ENCODE results near the gene DNAJA4.

DNAJA4 gene

DNA sequence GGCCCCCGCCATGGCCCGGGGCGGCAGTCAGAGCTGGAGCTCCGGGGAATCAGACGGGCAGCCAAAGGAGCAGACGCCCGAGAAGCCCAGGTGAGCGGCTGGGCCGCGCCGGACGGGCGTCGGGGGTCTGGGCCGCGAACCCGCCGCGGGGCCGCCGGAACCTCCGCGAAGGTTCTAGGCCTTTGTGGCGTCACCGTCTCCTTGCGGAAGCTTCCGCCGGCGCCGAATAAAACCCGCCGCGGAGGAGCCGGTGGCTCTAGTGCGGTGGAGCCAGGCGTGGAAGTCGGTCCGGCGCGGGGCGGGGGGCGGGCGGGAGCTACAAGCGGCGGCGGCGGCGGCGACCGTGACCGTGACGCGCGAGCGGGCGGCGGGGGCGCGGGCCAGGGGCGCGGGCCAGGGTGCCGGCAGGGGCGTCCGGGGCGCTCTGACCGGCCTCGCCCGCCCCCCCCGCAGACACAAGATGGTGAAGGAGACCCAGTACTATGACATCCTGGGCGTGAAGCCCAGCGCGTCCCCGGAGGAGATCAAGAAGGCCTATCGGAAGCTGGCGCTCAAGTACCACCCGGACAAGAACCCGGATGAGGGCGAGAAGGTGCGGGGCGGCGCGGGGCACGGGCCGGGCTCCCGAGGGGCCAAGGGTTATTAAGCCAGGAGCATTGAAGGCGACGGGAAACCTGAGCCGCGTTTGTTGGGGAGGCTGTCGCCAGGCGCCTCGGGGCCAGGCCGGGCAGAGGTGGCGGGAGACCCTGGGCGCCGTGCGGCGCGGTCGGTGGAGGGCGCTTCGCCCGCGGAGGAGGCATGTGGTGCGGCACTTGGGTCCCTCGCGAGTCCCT is at the start of gene DNAJA4:
TSS of gene DNAJA4 (plus strand) at position 259 of the 833 bp plus-strand sequence. CDS start at position 461, 202 bp downstream.
- peak; percentile 57 for DNase-seq

DNA sequence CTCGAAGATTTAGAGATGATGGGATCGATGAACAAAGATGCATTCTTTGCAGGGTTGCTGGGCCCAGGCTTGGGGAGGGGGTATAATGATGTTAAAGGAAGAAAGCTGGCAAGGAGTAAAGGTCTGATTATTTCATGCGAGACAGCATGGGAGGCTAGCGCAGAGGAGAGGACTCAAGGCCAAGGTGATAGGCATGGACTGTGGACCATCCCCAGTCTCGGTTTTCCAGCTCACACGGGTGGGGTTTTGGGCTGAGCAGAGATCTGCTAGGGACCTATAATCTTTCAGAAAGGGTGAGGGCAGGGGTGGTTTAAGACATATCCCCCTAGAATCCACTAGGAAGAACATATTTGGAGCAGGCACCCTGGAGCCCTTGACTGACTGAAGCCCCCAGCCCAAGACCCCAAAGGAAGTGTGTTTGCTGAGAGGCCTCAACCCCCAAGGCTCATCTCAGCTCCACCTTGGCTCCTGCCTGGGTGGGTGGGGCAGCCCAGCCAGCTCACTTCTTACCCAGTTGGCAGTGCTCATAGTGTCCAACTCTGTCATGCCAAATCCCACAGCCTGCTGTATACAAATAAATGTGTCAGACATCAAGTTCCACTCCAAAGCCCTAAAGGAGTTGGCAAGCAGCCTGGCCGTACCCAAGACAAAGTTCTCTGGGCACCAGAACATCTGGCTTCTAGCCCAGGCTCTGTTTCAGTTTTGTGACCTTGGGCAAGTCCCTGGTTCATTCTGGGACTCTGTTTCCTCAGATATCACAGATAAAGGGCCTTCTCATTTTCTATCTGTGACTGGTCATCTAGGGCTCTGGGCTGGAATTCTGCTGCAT is 47.9 kb upstream of the DNAJA4 start:
- no peak for DNase-seq

DNA sequence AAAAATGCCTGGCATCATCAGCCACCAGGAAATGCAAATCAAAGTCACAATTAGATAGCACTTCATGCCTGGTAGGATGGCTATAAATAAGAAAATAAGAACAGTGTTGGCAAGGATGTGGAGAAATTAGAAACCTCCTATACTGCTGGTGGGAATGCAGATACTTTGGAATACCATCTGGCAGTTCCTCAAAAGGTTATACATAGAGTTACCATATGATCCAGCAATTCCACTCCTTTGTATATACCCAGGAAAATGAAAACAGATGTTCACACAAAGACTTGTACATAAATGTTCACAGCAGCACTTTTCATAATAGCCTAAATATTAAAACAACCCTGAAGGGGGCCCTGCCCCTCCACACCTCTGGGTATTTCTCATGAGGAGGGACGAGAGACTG is 43.6 kb upstream of the DNAJA4 start:
- DNase-seq = no peak

DNA sequence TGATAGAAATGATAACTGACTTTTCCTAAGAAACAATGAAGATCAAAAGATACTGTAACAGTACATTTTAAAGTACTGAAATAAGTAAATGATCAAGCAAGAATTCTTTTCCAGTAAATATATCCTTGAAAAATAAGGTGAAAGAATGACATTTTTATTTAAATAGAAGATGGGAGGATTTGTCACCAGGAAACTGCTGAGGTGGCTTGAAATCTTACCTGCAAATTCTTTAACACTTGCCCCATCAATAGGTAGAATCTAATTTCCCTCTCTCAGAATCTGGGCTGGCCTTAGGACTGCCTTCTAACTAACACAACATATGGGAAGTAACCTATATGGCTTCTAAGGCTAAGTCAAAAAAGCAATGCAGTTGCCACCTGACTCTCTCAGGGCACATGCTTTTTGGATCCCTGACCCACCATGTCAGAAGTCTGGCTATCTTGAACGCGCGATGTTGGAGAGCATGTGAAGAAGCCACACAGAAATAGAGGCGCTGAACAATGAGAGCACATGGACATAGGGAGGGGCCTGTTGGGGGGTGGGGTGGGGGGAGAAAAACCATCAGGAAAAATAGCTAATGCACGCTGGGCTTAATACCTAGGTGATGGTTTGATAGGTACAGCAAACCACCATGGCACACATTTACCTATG is 41.5 kb upstream of the DNAJA4 start:
- DNase-seq = no peak

DNA sequence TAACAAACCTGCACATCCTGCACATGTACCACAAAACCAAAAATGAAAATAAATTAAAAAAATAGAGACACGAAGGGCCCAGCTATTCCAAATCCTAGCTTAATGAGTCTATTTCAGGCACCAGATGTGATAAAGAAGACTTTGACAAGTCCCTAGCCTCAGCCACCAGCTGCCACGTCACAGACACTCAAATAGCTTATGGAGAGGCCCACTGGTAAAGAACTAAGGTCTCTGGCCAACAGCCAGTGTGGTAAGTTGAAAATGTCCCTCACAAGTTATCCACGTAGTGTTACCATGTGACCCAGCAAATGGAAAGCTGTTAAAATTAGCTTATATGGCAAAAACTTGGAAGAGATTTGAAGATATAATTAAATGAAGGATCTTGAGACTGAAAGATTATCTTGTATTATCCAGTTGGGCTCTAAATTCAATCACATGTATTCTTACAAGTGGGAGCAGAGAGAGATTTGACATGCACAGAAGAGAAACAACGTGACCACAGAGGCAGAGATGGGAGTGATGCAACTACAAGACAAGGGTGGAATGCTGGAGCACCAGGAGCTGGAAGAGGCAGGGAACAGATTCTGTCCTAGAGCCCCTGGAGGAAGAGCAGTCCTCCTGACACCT is 40.9 kb upstream of the DNAJA4 start:
- no peak for DNase-seq

DNA sequence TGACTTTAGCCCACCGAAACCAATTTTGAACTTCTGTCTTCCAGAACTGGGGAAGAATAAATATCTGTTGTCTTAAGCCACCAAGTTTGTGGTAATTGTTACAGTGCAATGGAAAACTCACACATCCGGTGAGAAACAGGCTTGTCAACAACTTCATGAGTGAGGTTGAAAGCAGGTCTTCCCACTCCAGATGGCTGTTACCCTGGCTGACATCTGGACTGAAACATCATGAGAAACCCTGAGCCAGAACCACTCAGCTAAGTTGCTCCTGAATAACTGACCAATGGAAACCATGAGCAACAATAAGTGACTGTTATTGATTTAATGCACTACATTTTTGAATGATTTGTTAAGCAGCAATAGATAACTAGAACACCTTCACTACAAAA is 40.3 kb upstream of the DNAJA4 start:
- no peak for DNase-seq

DNA sequence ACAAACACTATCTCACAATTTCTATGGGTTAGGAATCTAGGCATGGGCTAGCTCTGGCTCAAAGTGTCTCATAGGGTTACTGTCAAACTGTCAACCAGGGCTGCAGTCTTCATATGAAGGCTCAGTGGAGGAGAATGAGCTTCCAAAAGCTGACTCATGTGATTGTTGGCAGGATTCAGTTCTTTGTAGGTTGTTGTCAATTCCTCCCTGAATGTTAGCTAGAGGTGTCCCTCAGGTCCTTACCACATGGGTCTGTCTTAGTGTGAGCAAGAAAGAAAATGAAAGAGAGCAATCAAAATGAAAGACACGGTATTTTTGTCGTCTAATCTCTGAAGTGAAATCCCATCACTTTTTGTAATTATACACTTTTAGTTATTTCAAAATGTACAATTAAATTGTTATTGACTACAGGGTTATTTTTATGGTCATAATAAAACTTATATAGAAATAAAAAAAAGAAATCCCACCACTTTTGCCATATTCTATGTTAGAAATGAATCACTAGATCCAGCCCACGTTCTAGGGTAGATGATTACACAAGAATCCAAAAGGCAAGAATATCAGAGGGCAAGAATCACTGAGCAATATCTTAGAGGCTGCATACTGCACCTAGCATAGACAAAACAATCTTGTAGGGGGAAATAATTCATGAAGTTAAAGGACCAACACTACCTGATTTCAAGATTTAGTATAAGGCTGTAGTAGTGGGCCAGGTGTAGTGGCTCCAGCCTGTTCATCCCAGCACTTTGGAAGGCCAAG is 38.4 kb upstream of the DNAJA4 start:
- DNase-seq = no peak

DNA sequence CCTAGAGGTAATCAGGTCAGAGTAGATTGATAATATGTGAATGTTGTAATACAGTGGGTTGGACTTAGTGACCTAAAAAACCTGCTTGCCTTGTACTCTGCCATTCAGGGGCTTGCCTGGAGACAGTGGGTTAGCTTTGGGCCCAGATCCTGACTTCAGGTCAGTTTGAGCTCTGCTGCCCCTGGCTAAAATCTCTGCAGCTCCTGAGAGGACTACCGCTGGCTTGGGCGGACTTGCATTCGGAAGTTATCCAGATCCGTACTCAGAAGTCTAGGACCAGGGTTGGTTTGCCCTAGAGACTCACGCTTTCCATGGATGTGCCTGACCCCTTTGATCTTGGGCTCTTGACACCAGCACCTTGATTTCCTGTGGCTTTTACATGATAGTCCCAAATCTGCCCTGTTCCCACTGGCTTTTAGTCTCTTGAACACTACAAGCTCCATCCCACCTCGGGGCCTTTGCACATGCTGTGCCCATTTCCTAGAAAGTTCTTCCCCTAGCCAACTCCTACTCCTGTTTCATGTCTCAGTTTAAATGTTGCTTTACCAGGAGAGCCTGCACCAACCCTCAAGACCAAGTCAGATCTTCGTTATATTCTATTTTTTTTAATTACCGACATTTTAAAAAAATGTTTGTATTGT is 35.9 kb upstream of the DNAJA4 start:
- no peak for DNase-seq

DNA sequence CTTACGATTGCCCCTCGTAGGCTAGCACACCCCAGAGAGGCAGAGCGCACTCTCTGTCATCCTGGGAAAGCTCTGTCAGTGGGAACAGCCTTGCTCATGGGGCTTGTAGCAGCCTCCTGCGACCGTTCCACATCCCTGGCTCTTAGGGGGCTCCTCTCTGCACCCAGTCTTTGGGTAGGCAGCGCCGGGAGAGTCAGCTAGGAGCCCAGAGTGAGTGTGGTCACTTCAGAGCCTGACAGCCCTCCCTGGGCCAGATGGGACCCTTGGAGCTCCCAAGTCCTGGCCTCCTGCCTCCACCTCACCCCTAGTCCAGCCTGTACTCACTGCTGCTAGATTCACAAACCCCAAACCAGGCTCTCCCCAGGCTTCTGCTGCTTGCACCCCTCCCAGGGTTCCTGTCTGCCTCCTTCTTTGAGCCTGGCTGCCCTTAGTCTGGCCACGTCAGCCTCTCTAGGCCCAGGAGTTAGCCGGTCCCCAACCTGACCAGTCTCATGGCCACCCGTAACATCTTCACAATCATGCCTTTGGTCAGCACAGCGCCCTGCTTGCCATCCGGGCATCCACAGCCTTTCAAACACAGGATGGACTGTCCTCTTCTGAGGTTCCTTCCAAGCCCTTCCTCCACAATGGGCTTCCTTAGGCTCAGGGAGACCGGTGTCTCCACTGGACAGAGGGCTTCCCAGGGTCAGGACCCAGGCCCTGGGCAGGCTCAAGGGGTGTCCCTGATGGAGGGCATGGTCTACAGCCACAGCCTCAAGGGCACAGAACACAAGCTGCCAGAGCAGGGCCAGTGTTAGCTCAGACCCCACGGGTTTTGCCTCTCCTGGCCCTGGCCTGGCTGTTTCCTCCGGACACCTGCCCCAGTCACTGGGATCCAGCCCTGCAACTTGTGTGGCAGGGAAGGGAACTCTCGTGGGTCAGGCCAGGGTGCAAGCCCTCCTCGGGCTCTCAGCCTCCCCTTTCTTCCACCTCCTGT is 34.6 kb upstream of the DNAJA4 start:
- no peak for DNase-seq

DNA sequence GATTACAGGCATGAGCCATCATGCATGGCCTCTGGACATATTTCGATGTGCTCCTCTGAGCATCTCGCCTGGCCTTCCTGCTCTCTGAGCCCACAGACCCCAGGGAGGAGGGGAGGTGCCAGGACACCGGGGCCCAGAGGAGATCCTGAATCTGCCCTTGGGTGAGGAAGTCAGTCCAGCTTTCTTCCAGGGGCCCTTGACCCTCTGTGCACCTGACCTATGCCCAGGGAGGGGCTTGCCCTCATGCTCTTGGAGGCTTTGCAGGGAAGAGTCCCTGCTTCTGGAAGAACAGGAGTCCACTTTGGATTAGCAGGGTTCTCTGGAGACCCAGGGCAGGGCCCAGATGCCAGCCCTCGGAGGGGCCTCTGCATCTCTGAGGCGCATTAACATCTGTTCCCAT is 31.4 kb upstream of the DNAJA4 start:
- DNase-seq = no peak

DNA sequence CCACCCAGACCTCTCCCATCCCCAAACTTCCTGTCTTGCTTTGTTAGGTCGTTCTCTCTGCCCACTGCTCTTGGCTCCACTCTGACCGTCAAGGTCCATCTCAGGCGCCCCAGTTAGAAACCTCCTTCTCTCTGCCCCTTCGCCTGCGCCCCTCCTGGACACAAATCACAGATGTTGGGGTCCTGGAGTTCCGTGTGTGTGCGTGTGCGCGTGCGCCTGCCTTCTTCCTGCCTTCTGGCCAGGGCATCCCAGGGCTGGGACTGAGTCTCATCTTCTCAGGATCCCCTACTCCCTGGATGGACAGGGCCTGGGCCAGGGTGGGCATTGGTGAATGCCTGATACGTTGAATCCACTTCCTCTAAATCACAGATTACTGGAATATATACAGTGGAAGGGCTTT is 30.9 kb upstream of the DNAJA4 start:
- DNase-seq = no peak

DNA sequence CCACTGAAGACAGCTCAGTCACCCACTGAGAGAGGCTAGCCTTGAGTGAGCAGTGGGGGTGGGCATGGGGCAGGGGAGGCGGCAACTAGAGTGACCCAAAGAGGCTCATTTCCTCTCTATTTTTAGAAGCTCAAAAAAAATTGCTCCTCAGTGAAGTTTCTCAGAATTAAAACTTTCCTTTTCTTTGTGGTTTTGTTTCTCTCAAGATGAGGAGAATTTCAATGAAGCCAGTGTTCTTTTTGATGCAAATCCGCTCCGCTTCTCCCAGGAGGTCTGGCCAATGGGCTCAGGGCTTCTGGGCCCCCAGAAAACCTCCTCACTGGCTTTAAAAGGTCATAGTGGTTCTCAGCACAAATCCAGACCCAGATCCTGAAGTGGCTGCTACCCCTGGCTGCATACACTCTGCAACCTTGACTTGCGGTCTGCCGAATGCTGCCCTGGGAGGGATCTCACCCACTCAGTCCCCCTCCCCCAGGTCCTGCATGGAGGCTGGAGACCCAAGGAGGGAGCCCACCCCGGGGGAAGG is 29.8 kb upstream of the DNAJA4 start, which contains the start of gene ACSBG1:
TSS of gene ACSBG1 (minus strand) at position 51 of the 526 bp plus-strand sequence. CDS start 64 bp downstream, outside the sequence.
- DNase-seq = no peak

DNA sequence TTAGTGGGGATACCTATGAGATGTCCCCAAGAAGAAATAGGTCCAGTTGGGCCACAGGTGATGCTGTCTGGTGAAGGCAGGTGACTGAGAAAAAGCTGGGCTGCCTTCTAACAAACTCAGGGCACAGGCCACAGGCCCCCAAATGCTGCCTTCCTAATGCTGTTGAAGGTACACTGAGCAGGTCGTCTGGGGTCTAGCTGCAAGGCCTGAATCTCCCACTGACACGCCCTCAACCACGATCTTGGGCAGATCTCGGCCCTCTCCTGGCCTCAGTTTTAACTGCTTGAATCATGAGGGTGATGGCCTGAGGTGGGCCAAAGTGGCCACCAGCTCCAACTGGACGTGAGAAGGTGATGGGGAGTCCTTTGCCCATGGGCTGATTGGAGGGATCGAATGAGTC is 27.9 kb upstream of the DNAJA4 start:
- no peak for DNase-seq

DNA sequence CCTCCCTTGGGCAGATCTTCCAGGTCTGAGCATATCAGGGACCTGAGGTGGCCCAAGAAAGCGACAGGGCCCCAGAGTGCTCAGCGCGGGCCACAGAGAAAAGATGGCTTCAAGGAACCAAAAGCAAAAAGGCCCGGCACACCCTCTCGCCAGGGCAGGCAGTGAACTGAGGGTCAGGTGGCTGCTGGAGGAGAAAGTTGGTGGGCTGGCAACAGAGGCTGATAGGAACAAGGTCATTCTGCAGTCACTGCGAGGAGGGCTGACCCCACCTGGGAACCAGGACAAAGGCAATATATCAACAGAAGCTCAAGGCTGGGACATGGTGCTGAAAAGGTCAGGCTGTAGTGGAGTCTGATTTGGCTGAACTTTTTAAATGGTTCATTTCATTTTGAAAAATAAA is 27.2 kb upstream of the DNAJA4 start:
- DNase-seq = no peak

DNA sequence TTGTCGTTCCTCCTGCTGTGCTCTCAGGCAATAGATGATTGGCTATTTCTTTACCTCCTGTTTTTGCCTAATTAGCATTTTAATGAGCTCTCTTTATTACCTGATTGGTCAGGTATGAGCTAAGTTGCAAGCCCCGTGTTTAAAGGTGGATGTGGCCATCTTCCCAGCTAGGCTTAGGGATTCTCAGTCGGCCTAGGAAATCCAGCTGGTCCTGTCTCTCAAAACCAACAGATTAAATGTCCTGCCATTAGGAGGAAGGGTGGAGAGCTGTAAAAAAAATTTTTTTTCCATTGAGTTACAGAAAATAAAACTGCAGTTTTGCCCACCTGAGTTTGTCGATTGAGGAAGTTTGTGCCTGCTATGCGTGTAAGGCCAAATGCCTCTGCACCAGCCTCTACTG is 24.6 kb upstream of the DNAJA4 start:
- no peak for DNase-seq

DNA sequence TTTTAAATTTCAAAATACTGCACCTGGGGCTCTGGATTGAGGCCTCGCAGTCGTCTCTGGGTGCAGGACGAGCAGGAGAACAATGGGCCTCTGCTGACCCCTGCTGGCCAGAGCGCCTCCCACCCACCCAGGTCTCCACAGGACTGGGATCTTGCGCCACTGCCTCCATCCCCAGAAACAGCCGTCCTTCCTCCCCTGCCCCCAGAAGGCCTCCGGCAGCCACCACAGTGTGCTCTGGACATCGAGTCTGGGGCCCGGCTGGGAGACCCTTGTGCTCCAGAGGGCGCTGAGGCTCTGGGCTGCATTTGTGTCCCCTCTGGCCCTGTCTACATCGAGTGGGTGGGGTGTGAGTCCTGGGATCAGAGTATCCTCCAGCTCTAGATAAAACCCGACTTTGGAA is 23.3 kb upstream of the DNAJA4 start:
- DNase-seq = peak; percentile 72

DNA sequence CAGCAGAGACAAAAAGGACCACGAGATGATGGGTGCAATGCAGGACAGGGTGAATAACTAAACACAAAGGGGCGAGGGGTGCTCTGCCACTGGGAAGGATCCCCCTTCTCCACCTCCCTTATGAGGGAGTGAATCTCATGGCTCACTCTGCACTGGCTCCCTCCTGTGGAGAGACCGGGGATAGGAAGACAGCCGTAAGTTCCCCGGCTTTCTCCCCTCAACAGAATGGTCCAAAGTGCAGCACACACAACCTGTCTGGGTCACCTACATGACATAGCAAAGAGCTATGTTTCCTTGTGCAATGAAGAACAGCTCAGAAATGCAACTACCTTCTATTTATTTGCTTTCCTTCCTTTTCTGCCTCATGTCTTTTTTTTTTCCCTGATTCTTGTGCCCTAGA is 22.2 kb upstream of the DNAJA4 start:
- DNase-seq = no peak

DNA sequence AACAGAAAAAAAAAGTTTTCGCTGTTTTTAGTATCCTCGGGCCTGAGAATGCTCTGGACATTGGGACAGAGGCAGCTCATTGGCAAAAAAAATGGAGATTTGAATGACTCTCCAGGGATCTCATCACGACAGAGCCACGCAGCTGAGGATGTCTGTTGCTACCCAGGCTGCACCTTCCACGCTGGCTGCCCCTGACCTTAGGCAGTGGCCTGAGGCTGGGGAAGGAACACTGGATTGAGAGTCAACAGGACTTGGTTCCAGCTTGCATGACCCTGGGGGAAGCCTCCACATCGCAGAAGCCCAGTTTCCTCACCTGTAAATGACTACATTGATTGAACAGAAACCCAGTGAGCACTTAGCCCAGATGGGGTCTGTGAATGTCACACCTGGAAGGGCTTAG is 21.3 kb upstream of the DNAJA4 start:
- DNase-seq = no peak

DNA sequence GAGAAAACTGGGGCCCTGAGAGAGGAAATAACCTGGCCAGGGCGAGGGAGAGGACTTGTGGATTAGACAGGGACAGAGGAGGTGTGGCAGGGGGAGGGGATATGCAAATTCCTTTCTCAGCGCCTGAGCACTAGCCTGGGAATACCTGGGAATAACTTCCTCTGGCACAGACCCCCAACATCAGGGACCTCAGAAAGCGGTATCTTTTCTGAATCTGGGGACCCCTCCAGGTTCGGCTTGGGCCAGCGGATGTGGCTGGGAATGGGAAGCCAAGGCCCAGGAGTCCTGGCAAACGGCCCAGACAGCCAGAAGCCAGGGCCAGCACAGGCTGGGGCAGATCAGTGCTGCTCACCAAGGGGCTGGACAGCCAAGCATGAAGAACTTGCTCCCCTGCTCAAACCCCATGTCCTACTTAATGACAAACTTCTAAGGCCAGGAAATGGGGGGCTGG is 20.8 kb upstream of the DNAJA4 start:
- DNase-seq = no peak

DNA sequence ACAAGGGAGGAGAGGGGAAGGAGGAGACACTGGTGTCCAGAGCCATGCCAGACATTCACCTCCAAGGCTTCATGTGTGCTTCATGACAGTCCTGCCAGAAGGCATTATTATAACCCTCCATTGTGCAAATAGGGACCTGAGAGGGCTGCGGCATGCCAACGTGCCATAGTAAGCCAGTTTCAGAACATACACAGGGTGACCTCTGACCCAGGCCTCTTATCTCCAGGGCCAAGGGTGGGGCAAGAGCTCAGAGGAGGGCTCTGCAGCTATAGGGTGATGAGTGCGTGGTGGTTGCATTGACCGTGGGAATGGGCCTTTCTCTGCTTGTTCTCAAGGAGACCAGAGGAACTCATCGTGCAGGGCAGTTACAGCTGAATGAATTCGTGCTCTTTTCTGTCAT is 20.3 kb upstream of the DNAJA4 start:
- no peak for DNase-seq

Data from activated CD4-positive, alpha-beta T cell treated with anti-CD3 and anti-CD28 coated beads for 1 hour (primary cell).